ENCODE measurements around the gene HLCS.

DNA sequence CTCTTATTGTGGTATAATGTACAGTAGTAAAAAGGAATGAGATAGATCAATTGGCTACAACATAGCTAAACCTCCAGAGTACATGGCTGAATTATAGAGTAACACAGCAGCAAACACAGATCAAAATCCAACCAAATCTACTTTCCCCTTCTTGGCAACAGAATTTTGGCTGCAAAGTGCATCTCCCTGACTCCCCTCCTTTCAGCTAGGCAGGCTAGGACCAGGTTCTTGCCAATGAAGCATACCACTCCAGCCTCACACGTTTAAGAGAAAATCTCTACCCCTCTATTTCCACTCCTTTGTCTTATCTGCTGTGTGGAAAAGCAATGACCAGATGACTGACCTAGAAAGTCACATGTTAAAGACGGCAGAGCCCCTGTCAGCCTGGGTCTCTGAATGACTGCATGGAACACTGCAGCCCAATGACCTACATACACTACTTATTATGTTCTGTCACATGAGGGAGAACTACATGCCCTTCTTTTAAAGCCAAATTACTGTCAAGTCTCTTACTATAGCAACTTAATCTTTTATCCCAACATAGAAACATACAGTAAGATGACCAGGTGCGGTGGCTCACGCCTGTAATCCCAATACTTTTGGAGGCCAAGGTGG lies 99.1 kb downstream of the HLCS start:
- TF ChIP-seq, protein P1, sequence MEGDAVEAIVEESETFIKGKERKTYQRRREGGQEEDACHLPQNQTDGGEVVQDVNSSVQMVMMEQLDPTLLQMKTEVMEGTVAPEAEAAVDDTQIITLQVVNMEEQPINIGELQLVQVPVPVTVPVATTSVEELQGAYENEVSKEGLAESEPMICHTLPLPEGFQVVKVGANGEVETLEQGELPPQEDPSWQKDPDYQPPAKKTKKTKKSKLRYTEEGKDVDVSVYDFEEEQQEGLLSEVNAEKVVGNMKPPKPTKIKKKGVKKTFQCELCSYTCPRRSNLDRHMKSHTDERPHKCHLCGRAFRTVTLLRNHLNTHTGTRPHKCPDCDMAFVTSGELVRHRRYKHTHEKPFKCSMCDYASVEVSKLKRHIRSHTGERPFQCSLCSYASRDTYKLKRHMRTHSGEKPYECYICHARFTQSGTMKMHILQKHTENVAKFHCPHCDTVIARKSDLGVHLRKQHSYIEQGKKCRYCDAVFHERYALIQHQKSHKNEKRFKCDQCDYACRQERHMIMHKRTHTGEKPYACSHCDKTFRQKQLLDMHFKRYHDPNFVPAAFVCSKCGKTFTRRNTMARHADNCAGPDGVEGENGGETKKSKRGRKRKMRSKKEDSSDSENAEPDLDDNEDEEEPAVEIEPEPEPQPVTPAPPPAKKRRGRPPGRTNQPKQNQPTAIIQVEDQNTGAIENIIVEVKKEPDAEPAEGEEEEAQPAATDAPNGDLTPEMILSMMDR (IDR thresholded peaks at IDR 0.05): no peak
- TF ChIP-seq POLR2A (IDR thresholded peaks at IDR 0.05): no peak

All from right lobe of liver (tissue), 4 donors.